ENCODE results near the gene SMIM32.

The SMIM32 gene

GRCh38 chr5:136192526-136193321 lies at the start of gene SMIM32:
Gene SMIM32, minus strand, starts transcription at chr5:136193162. Its CDS starts 638 bp downstream, at chr5:136192524.
- H3K4me3 ChIP-seq (ENCODE audit: insufficient read length, low read depth) = peak within 1 kb of the TSS; percentile 56
- H3K36me3 ChIP-seq (ENCODE audit: insufficient read depth, insufficient read length, low read length) = no peaks in the 10 kb centered on the region
- TF ChIP-seq YY1 (IDR thresholded peaks at IDR 0.05; ENCODE audit: insufficient read depth, insufficient read length) (no peak), SUZ12 (IDR thresholded peaks at IDR 0.05; ENCODE audit: extremely low read depth, insufficient read depth, insufficient read length) (no peak), ZNF274 (IDR thresholded peaks at IDR 0.05; ENCODE audit: low read depth, low read length) (no peak)
- no peaks in the 10 kb centered on the region for H3K9me3 ChIP-seq (ENCODE audit: insufficient read depth, low read length)
- no peak for DNase-seq (ENCODE audit: low read depth, low spot score)
- peaks cover 70% of the 10 kb centered on the region for H3K27me3 ChIP-seq (ENCODE audit: insufficient read depth, insufficient read length)
- peak within 1 kb of the TSS; percentile 76 for H3K9ac ChIP-seq (ENCODE audit: insufficient read length, low read depth)
- peaks cover 8% of the 10 kb centered on the region for H3K4me1 ChIP-seq (ENCODE audit: insufficient read depth, insufficient read length)

GRCh38 chr5:136242611-136243010 lies 49.6 kb upstream of the SMIM32 start:
- H3K4me1 ChIP-seq (ENCODE audit: insufficient read depth, insufficient read length) = no peaks in the 10 kb centered on the region
- no peak for DNase-seq (ENCODE audit: low read depth, low spot score)
- H3K27me3 ChIP-seq (ENCODE audit: insufficient read depth, insufficient read length) = no peaks in the 10 kb centered on the region
- no peak overlapping the region for H3K9ac ChIP-seq (ENCODE audit: insufficient read length, low read depth)
- no peak for TF ChIP-seq YY1 (IDR thresholded peaks at IDR 0.05; ENCODE audit: insufficient read depth, insufficient read length)
- TF ChIP-seq ZNF274 (IDR thresholded peaks at IDR 0.05; ENCODE audit: low read depth, low read length) = no peak
- TF ChIP-seq SUZ12 (IDR thresholded peaks at IDR 0.05; ENCODE audit: extremely low read depth, insufficient read depth, insufficient read length) = no peak
- H3K4me3 ChIP-seq (ENCODE audit: insufficient read length, low read depth) = no peak overlapping the region
- H3K9me3 ChIP-seq (ENCODE audit: insufficient read depth, low read length) = no peaks in the 10 kb centered on the region
- no peaks in the 10 kb centered on the region for H3K36me3 ChIP-seq (ENCODE audit: insufficient read depth, insufficient read length, low read length)

GRCh38 chr5:136242136-136242535 lies 49.2 kb upstream of the SMIM32 start:
- H3K36me3 ChIP-seq (ENCODE audit: insufficient read depth, insufficient read length, low read length) = no peaks in the 10 kb centered on the region
- no peaks in the 10 kb centered on the region for H3K27me3 ChIP-seq (ENCODE audit: insufficient read depth, insufficient read length)
- DNase-seq (ENCODE audit: low read depth, low spot score) = no peak
- TF ChIP-seq SUZ12 (IDR thresholded peaks at IDR 0.05; ENCODE audit: extremely low read depth, insufficient read depth, insufficient read length) = no peak
- no peak for TF ChIP-seq YY1 (IDR thresholded peaks at IDR 0.05; ENCODE audit: insufficient read depth, insufficient read length)
- no peak for TF ChIP-seq ZNF274 (IDR thresholded peaks at IDR 0.05; ENCODE audit: low read depth, low read length)
- H3K9ac ChIP-seq (ENCODE audit: insufficient read length, low read depth) = no peak overlapping the region
- H3K9me3 ChIP-seq (ENCODE audit: insufficient read depth, low read length) = no peaks in the 10 kb centered on the region
- no peak overlapping the region for H3K4me3 ChIP-seq (ENCODE audit: insufficient read length, low read depth)
- no peaks in the 10 kb centered on the region for H3K4me1 ChIP-seq (ENCODE audit: insufficient read depth, insufficient read length)

- H3K27me3 ChIP-seq (ENCODE audit: insufficient read depth, insufficient read length) = no peaks in the 10 kb centered on the region
- no peak overlapping the region for H3K4me3 ChIP-seq (ENCODE audit: insufficient read length, low read depth)
- no peak for DNase-seq (ENCODE audit: low read depth, low spot score)
- H3K9ac ChIP-seq (ENCODE audit: insufficient read length, low read depth) = no peak overlapping the region
- TF ChIP-seq SUZ12 (IDR thresholded peaks at IDR 0.05; ENCODE audit: extremely low read depth, insufficient read depth, insufficient read length) = no peak
- TF ChIP-seq ZNF274 (IDR thresholded peaks at IDR 0.05; ENCODE audit: low read depth, low read length) = no peak
- no peak for TF ChIP-seq YY1 (IDR thresholded peaks at IDR 0.05; ENCODE audit: insufficient read depth, insufficient read length)
- no peaks in the 10 kb centered on the region for H3K36me3 ChIP-seq (ENCODE audit: insufficient read depth, insufficient read length, low read length)
- H3K4me1 ChIP-seq (ENCODE audit: insufficient read depth, insufficient read length) = no peaks in the 10 kb centered on the region
- H3K9me3 ChIP-seq (ENCODE audit: insufficient read depth, low read length) = no peaks in the 10 kb centered on the region
Measured at GRCh38 chr5:136240894-136241293, 47.9 kb upstream of the SMIM32 start.

- DNase-seq (ENCODE audit: low read depth, low spot score) = no peak
- no peaks in the 10 kb centered on the region for H3K27me3 ChIP-seq (ENCODE audit: insufficient read depth, insufficient read length)
- no peaks in the 10 kb centered on the region for H3K4me1 ChIP-seq (ENCODE audit: insufficient read depth, insufficient read length)
- no peak for TF ChIP-seq SUZ12 (IDR thresholded peaks at IDR 0.05; ENCODE audit: extremely low read depth, insufficient read depth, insufficient read length)
- TF ChIP-seq YY1 (IDR thresholded peaks at IDR 0.05; ENCODE audit: insufficient read depth, insufficient read length) = no peak
- no peak for TF ChIP-seq ZNF274 (IDR thresholded peaks at IDR 0.05; ENCODE audit: low read depth, low read length)
- H3K4me3 ChIP-seq (ENCODE audit: insufficient read length, low read depth) = no peak overlapping the region
- H3K9me3 ChIP-seq (ENCODE audit: insufficient read depth, low read length) = no peaks in the 10 kb centered on the region
- no peaks in the 10 kb centered on the region for H3K36me3 ChIP-seq (ENCODE audit: insufficient read depth, insufficient read length, low read length)
- H3K9ac ChIP-seq (ENCODE audit: insufficient read length, low read depth) = no peak overlapping the region
Measured at GRCh38 chr5:136236479-136237083, 43.6 kb upstream of the SMIM32 start.

- Histone ChIP-seq H3K4me3 (ENCODE audit: insufficient read length, low read depth) (no peak overlapping the region), H3K27me3 (ENCODE audit: insufficient read depth, insufficient read length) (no peaks in the 10 kb centered on the region), H3K9me3 (ENCODE audit: insufficient read depth, low read length) (no peaks in the 10 kb centered on the region), H3K9ac (ENCODE audit: insufficient read length, low read depth) (no peak overlapping the region), H3K4me1 (ENCODE audit: insufficient read depth, insufficient read length) (no peaks in the 10 kb centered on the region), H3K36me3 (ENCODE audit: insufficient read depth, insufficient read length, low read length) (no peaks in the 10 kb centered on the region)
- DNase-seq (ENCODE audit: low read depth, low spot score) = no peak
- no peak for TF ChIP-seq SUZ12 (IDR thresholded peaks at IDR 0.05; ENCODE audit: extremely low read depth, insufficient read depth, insufficient read length)
- TF ChIP-seq ZNF274 (IDR thresholded peaks at IDR 0.05; ENCODE audit: low read depth, low read length) = no peak
- no peak for TF ChIP-seq YY1 (IDR thresholded peaks at IDR 0.05; ENCODE audit: insufficient read depth, insufficient read length)
Measured at GRCh38 chr5:136235321-136235720, 42.4 kb upstream of the SMIM32 start.

- H3K4me1 ChIP-seq (ENCODE audit: insufficient read depth, insufficient read length) = no peaks in the 10 kb centered on the region
Measured at GRCh38 chr5:136232316-136232715, 39.4 kb upstream of the SMIM32 start.

More at GRCh38 chr5:136232316-136232715, 39.4 kb upstream of the SMIM32 start:
- no peak for TF ChIP-seq ZNF274 (IDR thresholded peaks at IDR 0.05; ENCODE audit: low read depth, low read length)
- no peak for TF ChIP-seq SUZ12 (IDR thresholded peaks at IDR 0.05; ENCODE audit: extremely low read depth, insufficient read depth, insufficient read length)
- no peak for TF ChIP-seq YY1 (IDR thresholded peaks at IDR 0.05; ENCODE audit: insufficient read depth, insufficient read length)
- Histone ChIP-seq H3K27me3 (ENCODE audit: insufficient read depth, insufficient read length) (no peaks in the 10 kb centered on the region), H3K36me3 (ENCODE audit: insufficient read depth, insufficient read length, low read length) (no peaks in the 10 kb centered on the region), H3K9ac (ENCODE audit: insufficient read length, low read depth) (no peak overlapping the region), H3K9me3 (ENCODE audit: insufficient read depth, low read length) (no peaks in the 10 kb centered on the region), H3K4me3 (ENCODE audit: insufficient read length, low read depth) (no peak overlapping the region)
- DNase-seq (ENCODE audit: low read depth, low spot score) = no peak

All from NT2/D1 (cell line).